PC-3 (cell line): ENCODE results near the gene UBTF. TPM values are rescaled to one million over a fixed set of nuclear protein-coding genes. Genes with fewer than 3 reads are reported as not detected.

ENCODE experiments used
- ATAC-seq: fragments of 200-7000 bp; cut with Tn5 transposase; 2 replicates; pipeline ENCODE4 v1.9.1; 2020; ENCODE audit warnings: mild to moderate bottlenecking, moderate library complexity
- BruUV-seq: library from RNA; stranded (reverse); fragments of 400-500 nt; replicated peaks from 2 replicates; lab custom pipeline; 2021; lab: Mats Ljungman, UMichigan
- CTCF ChIA-PET: fragments of 300-600 bp; sonication (Branson Sonifier 250); formaldehyde crosslinking; loops from one replicate; lab custom pipeline; 2022; ENCODE audit warnings: antibody characterized with exemption; lab: Charles Lee
- POLR2A ChIA-PET: fragments of 300-600 bp; sonication (Branson Sonifier 250); formaldehyde crosslinking; loops from one replicate; lab custom pipeline; 2022; ENCODE audit warnings: antibody characterized with exemption; ENCODE audit not compliant: unreplicated experiment; lab: Charles Lee
- DNase-seq: peaks from one replicate; pipeline ENCODE4 v3.0.0-alpha.2; 2015
- H2AFZ ChIP-seq: fragments of 300-600 bp; sonication (generic); 2 replicates; pipeline ENCODE4 v1.6.0; 2016; ENCODE audit warnings: antibody characterized with exemption, low read length
- H3F3A ChIP-seq: fragments of 300-600 bp; sonication (generic); one replicate; pipeline ENCODE4 v1.6.0; 2017; ENCODE audit warnings: antibody characterized with exemption, low read length, control low read depth, mild to moderate bottlenecking; ENCODE audit not compliant: unreplicated experiment
- H3K27ac ChIP-seq: fragments of 300-600 bp; sonication (generic); 2 replicates; pipeline ENCODE4 v1.5.1; 2016; ENCODE audit warnings: mild to moderate bottlenecking, low read length
- H3K27me3 ChIP-seq: fragments of 300-600 bp; sonication (generic); 2 replicates; pipeline ENCODE4 v1.6.1; 2016; ENCODE audit warnings: low read length, mixed read lengths
- H3K36me3 ChIP-seq: fragments of 300-600 bp; sonication (generic); 2 replicates; pipeline ENCODE4 v1.6.1; 2016; ENCODE audit warnings: low read depth, mixed run types, low read length, mixed read lengths
- H3K4me1 ChIP-seq: fragments of 300-600 bp; sonication (generic); 2 replicates; pipeline ENCODE4 v1.5.1; 2016; ENCODE audit warnings: low read length; ENCODE audit not compliant: insufficient read depth
- H3K4me2 ChIP-seq: fragments of 300-600 bp; sonication (generic); 2 replicates; pipeline ENCODE4 v1.6.0; 2016; ENCODE audit warnings: low read length
- H3K4me3 ChIP-seq: fragments of 300-600 bp; sonication (generic); 2 replicates; pipeline ENCODE4 v1.5.1; 2016; ENCODE audit warnings: mild to moderate bottlenecking, low read length, mixed read lengths
- H3K79me2 ChIP-seq: fragments of 300-600 bp; sonication (generic); 2 replicates; pipeline ENCODE4 v1.6.1; 2017; ENCODE audit warnings: low read length, mixed read lengths
- H3K9ac ChIP-seq: fragments of 300-600 bp; sonication (generic); 2 replicates; pipeline ENCODE4 v1.6.0; 2016; ENCODE audit warnings: mild to moderate bottlenecking, low read length
- H3K9me2 ChIP-seq: fragments of 300-600 bp; sonication (generic); replicated peaks from 2 replicates; pipeline ENCODE4 v1.6.1; 2016; ENCODE audit warnings: mixed run types, low read length, mixed read lengths
- H3K9me3 ChIP-seq: fragments of 300-600 bp; sonication (generic); 2 replicates; pipeline ENCODE4 v1.6.1; 2016; ENCODE audit warnings: low read length, mixed read lengths
- H4K20me1 ChIP-seq: fragments of 300-600 bp; sonication (generic); 2 replicates; pipeline ENCODE4 v1.6.1; 2016; ENCODE audit warnings: low read length, mixed read lengths
- CTCF ChIP-seq: fragments of 300-600 bp; sonication (generic); conservative IDR thresholded peaks from 2 replicates; pipeline ENCODE4 v1.5.1; 2017; ENCODE audit warnings: antibody characterized with exemption, low read depth, mild to moderate bottlenecking, low read length
- EZH2 ChIP-seq: fragments of 300-600 bp; sonication (generic); IDR thresholded peaks from one replicate; pipeline ENCODE4 v1.6.1; 2017; ENCODE audit warnings: antibody characterized with exemption, mild to moderate bottlenecking, low read length; ENCODE audit not compliant: unreplicated experiment
- EZH2phosphoT487 ChIP-seq: fragments of 300-600 bp; sonication (generic); IDR thresholded peaks from 2 replicates; pipeline ENCODE4 v1.6.1; 2018; ENCODE audit warnings: mild to moderate bottlenecking, antibody characterized with exemption, low read length, borderline replicate concordance
- intact Hi-C: fragments of 100-400 bp; cut with micrococcal nuclease; formaldehyde crosslinking; loops from 2 replicates; pipeline ENCODE4 v1.9.0; 2023
- total RNA-seq: library from RNA; depleted of rRNA; stranded (reverse); fragments of >200 nt; gene quantifications from 2 replicates; pipeline ENCODE4 v1.2.3, GENCODE V29; 2014

UBTF gene
- total RNA-seq, 1 experiment from 2014 or later = 139 TPM

GRCh38 chr17:44212507-44213402 is 6.7 kb downstream of the UBTF start:
- BruUV-seq = no TSS peak
- H2AFZ ChIP-seq = no peak overlapping the region
- POLR2A ChIA-PET = no interaction called here
- no peak overlapping the region for H3K4me3 ChIP-seq
- DNase-seq (no peak), ATAC-seq (no peak)
- H4K20me1 ChIP-seq = no peaks in the 10 kb centered on the region
- H3K9me3 ChIP-seq = no peaks in the 10 kb centered on the region
- peaks cover 41% of the 10 kb centered on the region for H3K4me1 ChIP-seq
- no peak overlapping the region for H3K27ac ChIP-seq
- no peaks in the 10 kb centered on the region for H3K27me3 ChIP-seq
- H3K9me2 ChIP-seq = no peaks in the 10 kb centered on the region
- no peak overlapping the region for H3K4me2 ChIP-seq
- peaks cover 63% of the 10 kb centered on the region for H3K36me3 ChIP-seq
- no peaks in the 10 kb centered on the region for H3F3A ChIP-seq
- intact Hi-C loops = no loop called here
- H3K9ac ChIP-seq = no peak overlapping the region
- CTCF ChIA-PET = no interaction called here
- peaks cover 25% of the 10 kb centered on the region for H3K79me2 ChIP-seq
- TF ChIP-seq EZH2 (no peak), CTCF (no peak), EZH2phosphoT487 (no peak)

GRCh38 chr17:44211281-44212265 is 7.9 kb downstream of the UBTF start:
- no peak overlapping the region for H3K27ac ChIP-seq
- H3K4me1 ChIP-seq = peaks cover 31% of the 10 kb centered on the region
- H3K4me2 ChIP-seq = no peak overlapping the region
- no peaks in the 10 kb centered on the region for H3K27me3 ChIP-seq
- no peak overlapping the region for H3K9ac ChIP-seq
- BruUV-seq = no TSS peak
- POLR2A ChIA-PET = no interaction called here
- peaks cover 68% of the 10 kb centered on the region for H3K36me3 ChIP-seq
- no peaks in the 10 kb centered on the region for H4K20me1 ChIP-seq
- no peaks in the 10 kb centered on the region for H3F3A ChIP-seq
- no peak for DNase-seq
- CTCF ChIA-PET = interaction anchor here (0.5 to 1.4 kb wide), 3 partner anchors 30 to 134 kb away, joined by 3 to 4 read pairs (median 3); no protein-coding TSS in a partner anchor
- H3K9me2 ChIP-seq = no peaks in the 10 kb centered on the region
- TF ChIP-seq EZH2phosphoT487 (no peak), EZH2 (no peak), CTCF (no peak)
- H2AFZ ChIP-seq = no peak overlapping the region
- intact Hi-C loops = no loop called here
- no peak for ATAC-seq
- H3K79me2 ChIP-seq = peaks cover 13% of the 10 kb centered on the region
- H3K9me3 ChIP-seq = no peaks in the 10 kb centered on the region
- H3K4me3 ChIP-seq = no peak overlapping the region
